Lung (tissue), 12 donors: ENCODE results near the gene BCL2A1. TPM values are rescaled to one million over a fixed set of nuclear protein-coding genes. Genes with fewer than 3 reads are reported as not detected.

ENCODE experiments used
- ATAC-seq: fragments of 200-7000 bp; cut with Tn5 transposase; one replicate; pipeline ENCODE4 v1.9.1; 2020; ENCODE audit warnings: moderate number of reproducible peaks; ENCODE audit not compliant: insufficient read depth, low FRiP score
- DNase-seq, 3 donors: peaks; one replicate each; pipeline ENCODE4 v3.0.0-alpha.2; 2013 to 2017
- H3K27ac ChIP-seq, 2 donors: one replicate each; pipeline ENCODE4 v1.5.1; 2013; ENCODE audit warnings: mild to moderate bottlenecking in 2 of 2, moderate library complexity in 2 of 2, control low read depth in 1 of 2, inconsistent platforms in 1 of 2, low read depth in 1 of 2, low read length in 1 of 2
- H3K27me3 ChIP-seq, 3 donors: one replicate each; pipeline ENCODE4 v1.5.1; 2013; ENCODE audit warnings: low read length in 2 of 3; ENCODE audit not compliant: control insufficient read depth in 3 of 3, insufficient read depth in 3 of 3
- H3K36me3 ChIP-seq, 4 donors: one replicate each; pipeline ENCODE4 v1.5.1; 2013; ENCODE audit warnings: low read length in 4 of 4, mild to moderate bottlenecking in 1 of 4, moderate library complexity in 1 of 4; ENCODE audit not compliant: control insufficient read depth in 4 of 4, insufficient read depth in 4 of 4
- H3K4me1 ChIP-seq, 5 donors: one replicate each; pipeline ENCODE4 v1.5.1; 2013; ENCODE audit warnings: low read length in 5 of 5, mild to moderate bottlenecking in 2 of 5, moderate library complexity in 1 of 5; ENCODE audit not compliant: control insufficient read depth in 5 of 5, insufficient read depth in 5 of 5
- H3K4me3 ChIP-seq: one replicate; pipeline ENCODE4 v1.5.1; 2013; ENCODE audit warnings: mild to moderate bottlenecking, control low read depth, moderate library complexity
- H3K9ac ChIP-seq, 2 donors: one replicate each; pipeline ENCODE4 v1.5.1; 2013; ENCODE audit warnings: low read length in 2 of 2, control low read depth in 1 of 2; ENCODE audit not compliant: insufficient read depth in 1 of 2
- H3K9me3 ChIP-seq, 4 donors: one replicate each; pipeline ENCODE4 v1.5.1; 2013; ENCODE audit warnings: low read length in 3 of 4, mild to moderate bottlenecking in 1 of 4, moderate library complexity in 1 of 4; ENCODE audit not compliant: control insufficient read depth in 4 of 4, insufficient read depth in 3 of 4
- WGBS, 2 donors: extraction: QIAGEN DNeasy Blood & Tissue Kit; methylation state at CpG; one replicate each; pipeline ENCODE4 v1.1.7; 2013; 5-methylcytosine and 5-hydroxymethylcytosine counted together
- polyA plus RNA-seq, 2 donors: library from polyadenylated mRNA; stranded (reverse); fragments of 200-250 nt; gene quantifications; one replicate each; pipeline ENCODE4 v1.2.1, GENCODE V29; 2013
- total RNA-seq, 2 donors: library from RNA; depleted of rRNA in 1 of 2; stranded (reverse); fragments of >200 nt in 1 of 2; gene quantifications; one replicate each; pipeline ENCODE4 v1.2.1, GENCODE V29; 2014 to 2021
- TF ChIP-seq, protein P1 (sequence below): IDR thresholded peaks from 2 replicates; pipeline ENCODE4 v1.5.1; 2012; ENCODE audit warnings: mild to moderate bottlenecking; ENCODE audit errors: control extremely low read depth, extremely low read depth
- donor health status: control.
- donor health status: control.
- donor health status: Bipolar disorder and iron deficiency.
- donor health status: healthy.
- donor health status: DM: yes; HTN: yes; CAD: no.

The BCL2A1 gene
- total and polyA plus RNA-seq, 4 donors = 27.4 to 323 (median 49.3) TPM

DNA sequence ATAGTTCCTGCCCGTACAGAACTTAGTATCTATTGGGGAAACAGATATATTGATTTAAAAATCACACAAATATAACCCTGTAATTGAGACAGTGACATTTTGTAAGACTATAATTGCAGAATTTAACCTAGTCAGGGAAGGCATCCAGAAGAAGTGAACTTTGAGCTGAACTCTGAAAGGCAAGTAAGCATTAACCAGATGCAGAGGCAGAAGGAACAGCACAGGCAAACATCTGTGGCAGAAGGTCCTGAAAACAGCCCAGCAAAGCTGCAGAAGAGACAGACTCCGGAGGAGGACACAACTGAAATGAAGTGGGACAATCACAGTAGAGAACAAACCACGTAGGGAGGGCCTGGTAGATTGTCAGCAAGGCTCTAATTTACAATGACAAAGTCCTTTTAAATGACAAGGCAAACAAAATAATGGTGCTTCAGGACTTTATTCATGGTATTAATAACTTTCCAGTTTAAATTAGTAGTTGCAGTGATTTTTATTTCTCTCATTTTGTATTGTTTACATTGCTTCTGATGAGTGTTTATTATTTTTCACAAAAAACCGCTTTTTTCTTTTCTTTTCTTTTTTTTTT, 14.5 kb downstream of the BCL2A1 start:
- H3K4me3 ChIP-seq = no peak overlapping the region

DNA sequence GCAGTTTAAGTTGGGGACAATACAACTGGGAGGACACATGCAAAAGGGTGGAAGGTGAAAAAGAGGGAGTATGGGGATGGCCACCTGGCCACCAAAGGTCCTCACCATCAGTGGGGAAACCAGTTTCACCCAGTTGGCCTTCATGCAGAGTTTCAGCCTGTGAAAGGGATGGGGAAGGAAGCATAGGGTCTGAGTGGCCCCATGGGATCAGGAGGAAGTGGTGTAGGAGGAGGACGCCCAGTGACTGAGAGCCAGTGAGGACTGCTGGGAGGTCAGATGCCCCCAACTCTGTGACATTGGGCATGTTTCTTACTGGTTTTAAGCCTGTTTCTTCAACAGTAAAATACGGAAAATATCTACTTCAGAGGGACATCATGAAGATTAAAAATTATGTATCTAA, 16.3 kb downstream of the BCL2A1 start:
- H3K9ac ChIP-seq = no peak overlapping the region
- no peaks in the 10 kb centered on the region for H3K9me3 ChIP-seq
- WGBS, 2 donors = 38 to 68% methylated on average over 2 of the region's 2 CpGs
- H3K36me3 ChIP-seq = no peaks in the 10 kb centered on the region
- H3K4me3 ChIP-seq = no peak overlapping the region
- DNase-seq (no peak), ATAC-seq (peak; percentile 34)
- H3K4me1 ChIP-seq = no peaks in the 10 kb centered on the region
- TF ChIP-seq, protein P1, sequence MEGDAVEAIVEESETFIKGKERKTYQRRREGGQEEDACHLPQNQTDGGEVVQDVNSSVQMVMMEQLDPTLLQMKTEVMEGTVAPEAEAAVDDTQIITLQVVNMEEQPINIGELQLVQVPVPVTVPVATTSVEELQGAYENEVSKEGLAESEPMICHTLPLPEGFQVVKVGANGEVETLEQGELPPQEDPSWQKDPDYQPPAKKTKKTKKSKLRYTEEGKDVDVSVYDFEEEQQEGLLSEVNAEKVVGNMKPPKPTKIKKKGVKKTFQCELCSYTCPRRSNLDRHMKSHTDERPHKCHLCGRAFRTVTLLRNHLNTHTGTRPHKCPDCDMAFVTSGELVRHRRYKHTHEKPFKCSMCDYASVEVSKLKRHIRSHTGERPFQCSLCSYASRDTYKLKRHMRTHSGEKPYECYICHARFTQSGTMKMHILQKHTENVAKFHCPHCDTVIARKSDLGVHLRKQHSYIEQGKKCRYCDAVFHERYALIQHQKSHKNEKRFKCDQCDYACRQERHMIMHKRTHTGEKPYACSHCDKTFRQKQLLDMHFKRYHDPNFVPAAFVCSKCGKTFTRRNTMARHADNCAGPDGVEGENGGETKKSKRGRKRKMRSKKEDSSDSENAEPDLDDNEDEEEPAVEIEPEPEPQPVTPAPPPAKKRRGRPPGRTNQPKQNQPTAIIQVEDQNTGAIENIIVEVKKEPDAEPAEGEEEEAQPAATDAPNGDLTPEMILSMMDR = no peak
- H3K27ac ChIP-seq = peak overlapping the region in 1 of 2 donors; percentile 0
- H3K27me3 ChIP-seq = no peaks in the 10 kb centered on the region

More for the DNA sequence above, 14.5 kb downstream of the BCL2A1 start:
- no peaks in the 10 kb centered on the region for H3K36me3 ChIP-seq
- TF ChIP-seq, protein P1 = no peak
- no peak for ATAC-seq
- H3K9ac ChIP-seq = no peak overlapping the region
- WGBS, 2 donors = 72 to 79% methylated on average over 4 of the region's 4 CpGs
- H3K27ac ChIP-seq = no peak overlapping the region
- no peaks in the 10 kb centered on the region for H3K9me3 ChIP-seq
- H3K27me3 ChIP-seq = no peaks in the 10 kb centered on the region
- DNase-seq = no peak
- H3K4me1 ChIP-seq = peaks cover 0 to 3% (median 0%) of the 10 kb centered on the region in 5 donors

DNA sequence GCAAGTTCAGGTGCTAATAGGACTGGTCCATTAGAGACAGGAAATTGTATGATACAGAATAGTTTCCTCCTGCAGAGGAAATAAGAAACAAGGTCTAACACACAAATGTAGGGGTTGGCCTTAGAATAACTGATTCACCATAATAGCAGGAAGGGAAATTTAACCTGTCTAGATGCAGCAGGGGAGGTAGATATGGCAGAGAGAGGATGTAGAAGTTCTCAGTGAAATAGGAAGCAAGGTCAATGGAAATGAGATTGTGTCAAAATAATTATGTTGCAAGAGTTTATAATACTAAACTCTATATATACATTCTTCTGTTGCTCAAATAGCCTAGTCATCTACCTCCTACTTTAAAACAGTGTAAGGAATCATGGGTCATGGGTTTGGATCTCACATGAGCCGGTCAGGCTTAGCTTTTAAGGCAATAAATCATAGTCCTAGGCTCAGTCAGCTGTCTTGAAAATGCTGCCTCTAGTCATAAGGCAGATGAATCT, 17.0 kb downstream of the BCL2A1 start:
- Histone ChIP-seq H3K27ac (no peak overlapping the region), H3K9ac (no peak overlapping the region), H3K4me3 (no peak overlapping the region), H3K27me3 (no peaks in the 10 kb centered on the region), H3K36me3 (no peaks in the 10 kb centered on the region), H3K4me1 (no peaks in the 10 kb centered on the region), H3K9me3 (no peaks in the 10 kb centered on the region)
- TF ChIP-seq, protein P1 = no peak
- 19 to 40% methylated on average over 1 of the region's 1 CpG for WGBS, 2 donors
- DNase-seq = no peak
- no peak for ATAC-seq

DNA sequence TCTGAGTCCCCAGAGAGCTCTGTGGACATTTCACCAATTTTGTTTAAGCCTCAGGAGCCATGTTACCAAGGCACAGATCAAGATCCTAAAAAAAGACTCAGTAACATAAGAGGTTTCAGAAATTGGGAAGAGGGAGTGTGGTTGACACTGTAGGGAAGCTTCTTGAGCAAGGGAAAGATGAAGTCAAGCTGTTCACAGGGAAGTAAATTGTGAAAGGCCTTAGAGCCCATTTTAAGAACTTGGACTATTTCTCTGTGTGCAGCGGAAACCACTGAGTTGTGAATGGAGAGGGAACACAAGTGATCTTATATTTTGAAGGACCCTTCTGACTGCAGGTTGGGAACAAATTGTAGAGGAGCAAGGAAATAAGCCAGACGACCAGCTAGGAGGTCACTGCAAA, 18.7 kb downstream of the BCL2A1 start:
- Histone ChIP-seq H3K36me3 (no peaks in the 10 kb centered on the region), H3K27me3 (no peaks in the 10 kb centered on the region), H3K9ac (no peak overlapping the region), H3K4me1 (no peaks in the 10 kb centered on the region), H3K27ac (peak overlapping the region in 1 of 2 donors; percentile 40), H3K9me3 (no peaks in the 10 kb centered on the region), H3K4me3 (no peak overlapping the region)
- 34 to 45% methylated on average over 2 of the region's 2 CpGs for WGBS, 2 donors
- no peak for ATAC-seq
- TF ChIP-seq, protein P1 = no peak
- peak in 2 of 3 donors; percentile 36 to 63 for DNase-seq
